Left ventricle myocardium inferior (tissue), 1 donor: Measurements from ENCODE around the gene SEMA3B. TPM values are rescaled to one million over a fixed set of nuclear protein-coding genes. Genes with fewer than 3 reads are reported as not detected.

Source experiments
- DNase-seq: peaks from one replicate; pipeline ENCODE4 v3.0.0-alpha.2; 2020
- H3K27ac ChIP-seq: fragments of 200-600 bp; replicated peaks from 2 replicates; pipeline ENCODE4 v1.8.0; 2021
- H3K27me3 ChIP-seq: fragments of 200-600 bp; 2 replicates; pipeline ENCODE4 v1.8.0; 2021; ENCODE audit warnings: low read depth
- H3K36me3 ChIP-seq: fragments of 200-600 bp; 2 replicates; pipeline ENCODE4 v1.8.0; 2021
- H3K4me1 ChIP-seq: fragments of 200-600 bp; 2 replicates; pipeline ENCODE4 v1.8.0; 2021
- H3K4me3 ChIP-seq: fragments of 200-600 bp; 2 replicates; pipeline ENCODE4 v1.8.0; 2021; ENCODE audit warnings: mild to moderate bottlenecking, moderate library complexity
- H3K9me3 ChIP-seq: fragments of 200-600 bp; replicated peaks from 2 replicates; pipeline ENCODE4 v1.8.0; 2021
- CTCF ChIP-seq: fragments of 200-600 bp; IDR thresholded peaks from 2 replicates; pipeline ENCODE4 v1.8.0; 2021; ENCODE audit warnings: antibody characterized with exemption, mild to moderate bottlenecking, borderline replicate concordance
- intact Hi-C: fragments of 100-400 bp; cut with micrococcal nuclease; formaldehyde crosslinking; loops from one replicate; pipeline ENCODE4 v1.11.0; 2022
- total RNA-seq: library from RNA; stranded (reverse); fragmentation: NEBNext Ultra II Directional; extraction: Animal tissue kit (Norgen Biotek cat#: 25700); gene quantifications from one replicate; pipeline ENCODE4 v1.2.1, GENCODE V29; 2021
- donor health status: DM: no; HTN: yes; CAD: no; lungs with severe emphysema.

The SEMA3B gene
- total RNA-seq, 1 donor from 2014 or later = 23.2 TPM

GRCh38 chr3:50235716-50236483 lies 33.0 kb upstream of the SEMA3B start, which contains the start of gene GNAI2:
TSS of gene GNAI2 (plus strand) at chr3:50236204. CDS start at chr3:50236336, 132 bp downstream.
- peaks cover 4% of the 10 kb centered on the region for H3K36me3 ChIP-seq
- peak; percentile 99 for DNase-seq
- no peaks in the 10 kb centered on the region for H3K27me3 ChIP-seq
- intact Hi-C loops = no loop called here
- peaks cover 58% of the 10 kb centered on the region for H3K4me1 ChIP-seq
- no peaks in the 10 kb centered on the region for H3K9me3 ChIP-seq
- TF ChIP-seq CTCF = no peak
- H3K4me3 ChIP-seq = peak within 1 kb of the TSS; percentile 91
- peak within 1 kb of the TSS; percentile 99 for H3K27ac ChIP-seq

- Histone ChIP-seq H3K9me3 (no peaks in the 10 kb centered on the region), H3K27me3 (no peaks in the 10 kb centered on the region), H3K27ac (peak overlapping the region; percentile 99), H3K36me3 (peaks cover 4% of the 10 kb centered on the region), H3K4me1 (peaks cover 65% of the 10 kb centered on the region), H3K4me3 (peak overlapping the region; percentile 91)
- intact Hi-C loops = no loop called here
- no peak for DNase-seq
- TF ChIP-seq CTCF = no peak
These were observed 32.3 kb upstream of the SEMA3B start for GRCh38 chr3:50236484-50237132.

GRCh38 chr3:50237133-50237651 lies 31.8 kb upstream of the SEMA3B start:
- peaks cover 4% of the 10 kb centered on the region for H3K36me3 ChIP-seq
- intact Hi-C loops = no loop called here
- DNase-seq = no peak
- no peak for TF ChIP-seq CTCF
- H3K27me3 ChIP-seq = no peaks in the 10 kb centered on the region
- H3K4me1 ChIP-seq = peaks cover 70% of the 10 kb centered on the region
- no peaks in the 10 kb centered on the region for H3K9me3 ChIP-seq
- peak overlapping the region; percentile 99 for H3K27ac ChIP-seq
- peak overlapping the region; percentile 91 for H3K4me3 ChIP-seq

GRCh38 chr3:50237754-50238548 lies 31.0 kb upstream of the SEMA3B start:
- Histone ChIP-seq H3K9me3 (no peaks in the 10 kb centered on the region), H3K27ac (peak overlapping the region; percentile 99), H3K36me3 (peaks cover 4% of the 10 kb centered on the region), H3K27me3 (no peaks in the 10 kb centered on the region), H3K4me1 (peaks cover 78% of the 10 kb centered on the region), H3K4me3 (peak overlapping the region; percentile 91)
- DNase-seq = peak; percentile 89
- intact Hi-C loops = no loop called here
- TF ChIP-seq CTCF = no peak

- peak overlapping the region; percentile 99 for H3K27ac ChIP-seq
- no peaks in the 10 kb centered on the region for H3K9me3 ChIP-seq
- TF ChIP-seq CTCF = no peak
- H3K27me3 ChIP-seq = no peaks in the 10 kb centered on the region
- intact Hi-C loops = no loop called here
- DNase-seq = peak; percentile 89
- peak overlapping the region; percentile 91 for H3K4me3 ChIP-seq
- H3K4me1 ChIP-seq = peaks cover 84% of the 10 kb centered on the region
- peaks cover 4% of the 10 kb centered on the region for H3K36me3 ChIP-seq
These were observed 30.4 kb upstream of the SEMA3B start for GRCh38 chr3:50238549-50239026.
